ENCODE results near the gene HMCN2.

GRCh38 chr9:130292106-130292505, 26.5 kb downstream of the HMCN2 start:
- TF ChIP-seq EZH2 (IDR thresholded peaks at IDR 0.05) (no peak), EZH2phosphoT487 (IDR thresholded peaks at IDR 0.05) (no peak), CTCF (IDR thresholded peaks at IDR 0.05) (no peak)

All from neural progenitor cell (in vitro differentiated cells).